Measurements from ENCODE around the gene HBG1.

- TF ChIP-seq CTCF (IDR thresholded peaks at IDR 0.05) (no peak), POLR2A (IDR thresholded peaks at IDR 0.05) (no peak)
These were observed 2.1 kb upstream of the HBG1 start for GRCh38 chr11:5251746-5252145.

All from heart left ventricle (tissue), 13 donors.